ELF-1 (cell line): Measurements from ENCODE around the gene SUGCT.
"Not testable (repeated sequence)": the region's sequence is repeated elsewhere in the genome, so short reads cannot be mapped to it uniquely, and the experiment has no call there.

Experiments
- DNase-seq: peaks from one replicate; pipeline ENCODE4 v3.0.0-alpha.2; 2016; ENCODE audit warnings: low read depth, low spot score

Gene SUGCT

GRCh38 chr7:40402661-40403060, 267.9 kb downstream of the SUGCT start:
- no peak for DNase-seq

- no peak for DNase-seq
Measured at GRCh38 chr7:40403703-40404476, 269.1 kb downstream of the SUGCT start.

DNA sequence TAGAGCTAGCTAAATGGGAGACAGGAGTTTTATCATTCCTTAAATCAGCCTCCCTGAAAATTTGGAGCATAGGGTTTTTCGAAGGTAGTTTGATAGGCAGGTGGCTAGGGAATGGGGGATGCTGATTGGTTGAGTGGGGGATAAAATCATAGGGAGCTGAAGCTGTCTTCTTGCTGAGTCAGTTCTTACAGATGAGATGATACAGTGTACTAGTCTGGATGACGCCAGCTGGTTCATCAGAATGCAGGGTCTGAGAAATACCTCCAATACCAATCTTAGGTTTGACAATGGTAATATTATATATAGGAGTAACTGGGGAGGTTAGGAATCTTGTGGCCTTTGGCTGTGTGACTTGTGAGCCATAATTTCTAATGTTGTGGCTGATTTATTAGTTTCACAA, 271.2 kb downstream of the SUGCT start:
- no peak for DNase-seq

- DNase-seq, result no peak
Measured at GRCh38 chr7:40412323-40412722, 277.5 kb downstream of the SUGCT start.

DNA sequence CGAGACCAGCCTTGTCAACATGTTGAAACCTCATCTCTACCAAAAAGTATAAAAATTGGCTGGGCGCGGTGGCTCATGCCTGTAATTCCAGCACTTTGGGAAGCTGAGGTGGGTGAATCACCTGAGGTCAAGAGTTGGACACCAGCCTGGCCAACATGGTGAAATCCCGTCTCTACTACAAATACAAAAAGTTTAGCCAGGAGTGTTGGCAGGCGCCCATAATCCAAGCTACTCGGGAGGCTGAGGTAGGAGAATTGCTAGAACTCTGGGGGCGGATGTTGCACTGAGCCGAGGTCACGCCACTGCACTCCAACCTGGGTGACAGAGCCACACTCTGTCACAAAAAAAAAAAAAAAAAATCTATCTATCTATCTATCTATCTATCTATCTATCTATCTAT, 279.9 kb downstream of the SUGCT start:
- not testable (repeated sequence) for DNase-seq

GRCh38 chr7:40418448-40418847, 283.6 kb downstream of the SUGCT start:
- no peak for DNase-seq

DNA sequence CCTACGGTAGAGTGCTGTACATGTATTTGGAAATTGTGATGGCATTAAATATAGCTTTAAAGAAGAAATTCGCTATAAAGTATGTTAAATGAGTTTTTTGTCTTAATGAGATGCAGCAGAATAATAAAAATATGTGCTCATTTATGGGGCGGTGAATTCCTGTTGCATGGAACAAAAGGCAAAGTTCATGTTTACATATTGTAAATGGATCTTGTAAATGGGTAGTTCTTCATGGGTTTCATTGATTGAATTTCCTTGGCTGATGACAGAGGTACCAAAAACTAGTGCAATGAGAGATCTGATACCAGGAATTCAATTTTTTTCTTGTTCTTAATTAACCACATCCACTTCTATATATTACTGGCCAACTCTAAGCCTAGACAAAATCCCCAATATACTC, 284.2 kb downstream of the SUGCT start:
- DNase-seq, result no peak

DNA sequence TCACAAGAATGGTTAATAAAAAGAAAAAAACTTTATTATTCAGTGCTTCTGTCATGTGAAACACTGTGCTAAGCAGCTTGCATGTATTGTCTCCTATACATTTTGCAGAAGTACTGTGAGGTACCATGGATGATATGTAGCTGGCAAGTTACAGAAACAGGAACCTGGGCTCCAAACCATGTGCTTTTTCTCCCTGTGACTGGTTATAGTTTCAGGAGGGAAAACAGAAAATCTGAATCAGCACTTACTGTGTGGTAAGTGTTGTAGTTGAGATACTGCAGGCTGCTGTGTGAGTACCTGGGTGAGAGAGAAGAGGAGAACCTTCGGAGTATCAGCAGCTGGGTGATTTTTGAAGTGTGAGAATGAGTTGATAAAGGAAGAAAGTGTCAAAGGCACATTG, 285.0 kb downstream of the SUGCT start:
- no peak for DNase-seq

GRCh38 chr7:40421433-40421832, 286.6 kb downstream of the SUGCT start:
- DNase-seq, result no peak

DNA sequence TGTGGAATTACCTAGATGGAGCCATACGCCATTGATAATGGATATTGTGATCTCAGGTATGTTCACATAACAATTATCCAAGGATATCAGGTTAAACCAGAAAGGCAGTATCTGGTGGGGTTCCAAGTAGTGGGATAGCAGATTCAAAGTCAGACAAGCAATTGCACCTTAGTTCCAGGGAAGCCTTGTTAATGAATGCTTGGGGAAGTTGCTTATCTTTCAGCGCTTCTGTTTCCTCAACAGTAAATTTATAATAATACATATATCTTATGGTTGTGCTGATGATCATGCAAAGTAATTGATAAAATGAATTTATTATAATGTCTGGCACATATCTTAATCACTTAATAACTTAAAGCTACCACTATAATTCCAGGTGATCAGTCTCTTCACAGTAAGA, 290.9 kb downstream of the SUGCT start:
- no peak for DNase-seq

DNA sequence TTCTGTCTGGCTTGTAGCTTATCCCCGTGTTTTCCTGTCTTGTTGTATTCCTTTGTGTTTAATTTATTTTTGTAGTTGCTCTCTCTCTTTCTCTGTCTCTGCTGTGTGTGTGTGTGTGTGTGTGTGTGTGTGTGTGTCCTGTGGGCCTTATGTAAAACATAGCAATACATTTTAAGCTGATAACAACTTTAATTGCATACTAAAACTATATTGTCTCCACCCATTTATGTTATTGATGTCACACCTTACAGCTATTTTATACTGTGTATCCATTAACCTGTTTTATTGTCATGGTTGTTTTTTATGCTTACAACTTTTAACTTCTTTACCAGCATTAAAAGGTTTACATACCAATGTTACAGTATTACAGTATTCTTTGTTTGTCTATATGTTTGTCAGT, 293.6 kb downstream of the SUGCT start:
- no peak for DNase-seq

GRCh38 chr7:40429826-40430225, 295.0 kb downstream of the SUGCT start:
- no peak for DNase-seq

DNA sequence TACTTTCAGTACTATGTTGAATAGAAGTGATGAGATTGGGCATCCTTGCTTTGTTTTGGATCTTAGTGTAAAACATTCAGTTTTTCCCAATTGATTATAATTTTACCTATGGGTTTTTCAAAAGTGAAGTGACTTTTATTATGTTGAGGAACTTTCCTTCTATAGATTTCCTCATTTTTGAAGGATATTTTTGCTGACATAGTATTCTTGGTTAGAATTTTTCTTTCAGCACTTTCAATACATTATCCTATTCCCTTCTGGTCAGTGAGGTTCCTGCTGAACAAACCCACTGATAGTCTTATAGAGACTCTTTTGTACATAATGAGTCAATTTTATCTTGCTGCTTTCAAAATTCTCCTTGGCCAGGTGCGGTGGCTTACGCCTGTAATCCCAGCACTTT, 297.2 kb downstream of the SUGCT start:
- DNase-seq, result no peak

GRCh38 chr7:40436710-40437109, 301.9 kb downstream of the SUGCT start:
- DNase-seq, result no peak

- DNase-seq, result no peak
Measured at GRCh38 chr7:40437498-40437897, 302.7 kb downstream of the SUGCT start.

GRCh38 chr7:40437936-40438634, 303.3 kb downstream of the SUGCT start:
- no peak for DNase-seq

- DNase-seq, result no peak
Measured at GRCh38 chr7:40439686-40440085, 304.9 kb downstream of the SUGCT start.

- no peak for DNase-seq
Measured at GRCh38 chr7:40447345-40447744, 312.5 kb downstream of the SUGCT start.

- no peak for DNase-seq
Measured at GRCh38 chr7:40455485-40455884, 320.7 kb downstream of the SUGCT start.

GRCh38 chr7:40457776-40458480, 323.1 kb downstream of the SUGCT start:
- no peak for DNase-seq

GRCh38 chr7:40463446-40463845, 328.6 kb downstream of the SUGCT start:
- no peak for DNase-seq
